NCI-H2196 treated with DMSO at 0.1 percent for 48 hours (cell line): ENCODE measurements around the gene CARD9.
"Not testable (repeated sequence)": the region's sequence is repeated elsewhere in the genome, so short reads cannot be mapped to it uniquely, and the experiment has no call there.

Experiments
- DNase-seq: peaks from one replicate; lab custom pipeline; 2025; ENCODE audit not compliant: unreplicated experiment; lab: John Stamatoyannopoulos, UW

CARD9 gene

DNA sequence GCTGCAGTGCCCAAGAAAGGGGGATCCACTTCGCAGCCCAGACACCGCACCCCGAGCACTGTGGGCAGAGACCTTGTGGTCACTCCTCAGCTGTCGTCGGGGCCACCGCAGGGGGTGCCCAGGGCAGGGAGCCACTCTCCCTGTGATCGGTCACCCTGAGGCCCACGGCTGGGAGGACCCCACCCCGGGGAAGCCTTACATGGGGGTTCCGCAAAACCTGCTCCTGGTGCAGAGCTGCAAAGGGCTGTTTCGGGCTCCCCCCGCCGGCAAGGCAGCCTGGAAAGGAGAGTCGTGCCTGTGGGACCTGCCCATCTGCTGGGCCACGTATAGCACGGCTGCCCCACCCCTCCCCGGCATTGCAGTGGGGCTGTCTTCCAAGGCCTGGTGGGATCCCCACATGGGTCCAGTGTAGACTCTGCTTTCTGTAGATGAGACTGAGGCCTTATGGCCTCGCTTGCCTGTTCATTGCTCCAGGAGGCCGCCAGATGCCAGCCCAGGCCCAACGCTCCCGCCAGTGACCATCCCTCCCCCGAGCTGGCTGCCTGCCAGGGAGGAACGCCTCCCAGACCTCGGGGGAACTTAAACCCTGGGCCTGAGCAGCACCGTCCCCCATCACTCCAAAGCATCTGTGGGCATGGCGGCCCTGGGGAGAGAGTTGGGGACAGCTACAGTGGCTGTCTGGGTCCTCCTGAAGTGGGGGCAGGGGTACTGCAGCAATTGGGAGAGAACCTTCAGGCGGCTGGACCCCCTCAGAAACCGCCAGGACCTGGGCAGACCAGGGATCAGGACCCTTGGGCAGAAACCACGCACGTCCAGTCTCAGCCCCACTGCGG is 8.3 kb downstream of the CARD9 start:
- no peak for DNase-seq

DNA sequence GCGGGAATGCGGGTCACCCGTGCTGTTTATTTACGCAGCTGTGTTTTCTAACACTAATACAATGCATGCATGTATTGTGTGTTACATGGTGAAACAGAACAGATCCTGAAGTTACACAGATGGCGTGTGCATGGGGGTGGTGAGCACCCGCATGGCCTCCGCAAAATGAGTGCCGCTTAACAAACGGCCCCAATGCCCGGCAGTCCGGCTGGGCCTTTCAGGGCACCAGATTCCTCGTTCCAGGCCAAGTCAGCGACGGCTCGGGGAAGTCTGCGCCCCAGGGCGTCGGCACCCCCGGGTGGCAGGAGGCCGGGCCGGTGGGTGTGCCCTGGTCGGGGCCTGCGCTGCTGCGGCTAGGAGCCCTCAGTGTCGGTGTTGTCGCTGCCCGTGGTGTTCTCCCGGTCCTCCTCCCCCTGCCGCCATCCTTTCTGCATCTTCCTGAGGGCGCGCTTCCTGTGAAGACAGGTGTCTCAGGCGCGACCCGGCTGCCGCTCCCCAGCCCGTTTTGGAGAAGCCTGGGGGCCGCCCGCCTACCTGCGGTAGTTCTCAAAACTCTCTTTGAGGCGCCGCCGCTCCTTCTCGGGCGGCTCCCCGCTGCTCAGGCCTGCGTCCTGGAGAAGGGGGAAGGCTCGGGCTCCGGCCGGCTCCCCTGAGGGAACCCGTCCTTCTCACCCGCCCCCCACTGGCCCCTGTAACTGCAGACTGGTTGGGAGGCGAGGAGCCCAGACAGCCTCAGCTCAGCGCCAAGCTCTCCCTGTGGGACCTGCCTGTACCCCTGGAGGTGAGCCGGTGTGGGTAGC is 9.3 kb downstream of the CARD9 start:
- DNase-seq: no peak

DNA sequence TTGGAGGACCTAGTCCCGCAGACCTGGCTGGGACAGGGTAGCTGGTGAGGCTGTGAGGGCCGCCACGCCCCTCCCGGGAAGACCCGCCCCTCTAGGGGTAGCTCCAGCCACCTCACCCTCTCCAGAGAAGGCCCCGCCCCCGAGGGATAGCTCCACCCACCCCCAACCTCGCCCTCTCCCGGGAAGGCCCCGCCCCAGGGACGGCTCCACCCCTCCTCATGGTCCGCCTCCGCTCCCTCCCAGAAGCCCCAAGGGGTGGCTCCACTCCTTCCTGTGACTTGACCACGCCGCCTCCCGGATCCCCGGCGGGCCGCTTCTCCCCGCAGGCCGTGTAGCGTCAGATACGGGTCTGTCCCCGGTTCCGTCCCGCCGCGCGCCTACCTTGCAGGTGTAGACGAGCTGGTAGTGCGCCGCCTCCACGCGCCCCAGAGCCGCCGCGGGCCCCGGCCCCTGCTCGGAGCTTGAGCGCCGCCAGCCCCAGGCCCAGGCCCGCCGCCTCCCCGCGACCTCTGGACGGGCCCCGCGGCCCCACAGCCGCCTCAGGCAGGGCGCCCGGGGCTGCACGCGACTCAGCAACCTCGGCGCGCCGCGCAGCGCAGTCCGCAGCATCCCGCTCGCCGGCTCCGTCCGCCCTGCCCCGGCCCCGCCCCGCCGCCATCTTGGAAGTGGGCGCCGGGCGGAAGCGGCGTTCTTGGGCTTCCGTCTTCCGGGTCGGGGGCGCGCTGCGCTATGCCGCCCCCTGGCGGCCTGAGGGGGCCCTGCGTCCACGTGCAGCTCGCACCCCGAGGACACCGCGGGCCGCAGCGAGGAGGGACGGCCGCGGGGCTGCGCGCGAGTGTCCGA is 10.1 kb downstream of the CARD9 start, which contains the start of gene DNLZ:
DNLZ (minus strand) TSS at position 639 of the 843 bp plus-strand sequence; CDS start at position 609, 30 bp downstream.
- peak; percentile 81 for DNase-seq

DNA sequence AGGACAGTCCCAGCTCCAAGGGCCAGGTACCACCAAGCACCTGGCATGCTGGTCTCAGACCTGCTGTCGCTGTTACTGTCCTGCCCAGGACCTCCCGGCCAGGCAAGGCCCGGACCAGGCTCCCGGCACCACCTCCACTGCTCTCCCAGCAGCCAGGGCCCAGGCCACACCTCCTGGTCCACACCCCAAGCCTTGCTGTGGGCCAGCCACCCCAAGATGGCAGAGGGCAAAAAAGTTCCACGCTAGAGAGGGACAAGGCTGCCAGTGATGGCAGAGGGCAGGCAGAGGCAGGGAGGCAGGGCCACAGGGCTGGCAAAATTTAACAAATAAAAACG is 11.1 kb downstream of the CARD9 start:
- no peak for DNase-seq

DNA sequence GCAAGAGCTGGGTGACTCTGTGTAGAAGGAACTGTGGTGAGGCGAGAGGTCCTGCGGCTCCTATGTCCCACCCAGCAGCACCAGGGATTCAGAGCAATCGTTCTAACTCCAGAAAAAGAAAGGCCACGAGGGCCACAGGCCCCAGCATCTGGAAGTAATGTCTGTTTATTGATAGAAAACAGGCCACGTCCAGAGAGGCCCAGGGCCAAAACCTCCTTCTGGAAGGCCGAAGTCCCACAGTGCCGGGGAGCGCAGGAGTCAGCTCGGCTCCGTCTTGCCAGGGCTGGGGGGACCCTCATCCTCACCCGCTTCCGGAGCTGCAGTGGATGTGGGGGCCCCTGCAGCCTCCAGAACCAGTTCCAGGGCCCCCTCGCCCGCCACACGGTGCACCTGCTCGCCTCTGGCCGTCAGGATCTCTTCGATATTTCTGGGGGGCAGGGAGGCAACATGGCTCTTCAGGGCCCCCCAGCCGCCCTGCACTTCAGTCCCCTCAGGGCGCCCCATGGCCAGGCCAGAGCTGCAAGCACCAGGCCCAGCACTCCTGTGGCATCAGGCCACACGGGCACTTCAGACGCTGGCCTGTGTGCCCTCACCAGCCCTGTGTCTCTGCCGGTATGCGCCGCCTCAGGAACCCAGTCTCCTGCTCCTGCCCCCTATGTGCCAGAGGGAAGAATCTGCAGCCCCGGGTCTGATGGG is 11.6 kb downstream of the CARD9 start:
- DNase-seq: no peak

DNA sequence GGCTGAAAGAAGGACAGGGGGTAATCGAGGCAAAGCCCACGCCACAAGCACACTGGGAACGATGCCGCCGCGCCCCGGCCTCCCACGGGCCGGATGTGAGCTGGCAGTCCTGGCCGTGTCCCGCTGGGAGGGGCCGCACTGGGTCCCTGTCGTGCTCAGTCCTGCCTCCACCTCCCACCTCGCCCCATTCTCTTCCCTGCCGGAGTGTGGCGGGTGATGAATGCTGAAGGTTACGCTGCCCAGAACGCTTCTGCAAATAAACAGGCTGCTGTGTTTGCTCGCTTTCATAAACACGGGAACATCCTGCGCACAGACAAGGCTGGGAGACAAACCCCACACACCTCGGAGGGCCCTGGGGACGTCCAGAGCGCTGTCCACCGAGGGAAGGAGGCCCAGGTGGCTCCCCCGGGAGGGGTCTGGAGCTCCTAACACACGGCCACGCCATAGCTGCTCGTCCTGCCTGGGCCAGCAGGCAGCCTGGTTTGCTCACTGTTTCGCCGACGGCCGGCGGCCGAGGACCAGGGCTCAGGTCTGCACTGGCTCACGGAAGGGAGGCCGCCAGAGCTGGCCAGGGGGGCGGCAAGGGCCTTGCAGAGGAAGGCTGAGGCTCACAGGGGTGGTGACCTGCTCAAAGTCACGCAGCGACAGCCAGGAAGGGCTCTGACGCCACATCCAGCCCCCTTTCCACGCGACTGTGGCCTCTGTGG is 12.3 kb downstream of the CARD9 start:
- no peak for DNase-seq

DNA sequence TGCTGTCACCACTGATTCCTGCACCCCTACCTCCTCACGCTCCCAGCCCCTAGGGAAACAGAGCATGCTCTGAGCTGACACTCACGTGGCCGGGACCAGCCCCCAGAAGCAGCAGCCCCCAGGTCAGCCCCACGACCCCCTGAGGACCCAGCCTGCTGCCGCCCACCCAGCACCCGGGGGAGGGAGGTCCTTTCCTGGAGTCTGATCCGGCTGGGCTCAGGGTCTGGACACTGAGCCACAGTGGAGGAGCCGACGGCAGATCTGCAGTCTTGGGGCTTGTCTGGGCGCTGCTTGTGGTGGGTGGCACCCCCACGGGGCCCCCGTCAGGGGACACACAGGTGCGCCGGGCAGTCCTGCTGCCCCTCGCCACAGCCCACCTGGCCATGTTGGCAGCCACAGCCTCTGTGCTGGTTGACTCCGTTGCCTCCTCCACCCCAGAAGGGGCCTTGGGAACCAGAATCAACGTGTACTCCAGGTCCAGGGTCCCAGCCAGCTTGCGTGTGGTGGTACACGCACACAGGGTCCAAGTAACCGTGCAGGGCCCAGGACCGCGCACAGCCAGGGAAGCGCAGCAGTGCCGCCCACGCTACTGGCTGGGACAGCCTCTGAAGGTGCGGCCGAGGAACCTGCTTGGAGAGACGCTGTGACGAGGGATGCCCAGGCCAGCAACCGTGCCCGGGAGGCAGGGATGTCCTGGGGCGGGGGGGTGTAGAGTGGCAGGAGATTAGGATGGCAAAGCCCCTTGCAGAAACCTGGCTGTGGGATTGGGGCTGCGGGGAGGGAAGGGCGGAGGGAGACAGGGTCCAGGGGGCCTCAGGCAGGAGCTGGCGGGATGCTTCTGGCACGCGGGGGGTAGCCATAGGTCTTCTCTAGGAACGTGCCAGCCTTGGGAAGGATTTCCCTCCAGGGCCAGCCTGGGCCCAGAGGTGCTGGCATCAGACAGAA is 13.4 kb downstream of the CARD9 start:
- DNase-seq: no peak

DNA sequence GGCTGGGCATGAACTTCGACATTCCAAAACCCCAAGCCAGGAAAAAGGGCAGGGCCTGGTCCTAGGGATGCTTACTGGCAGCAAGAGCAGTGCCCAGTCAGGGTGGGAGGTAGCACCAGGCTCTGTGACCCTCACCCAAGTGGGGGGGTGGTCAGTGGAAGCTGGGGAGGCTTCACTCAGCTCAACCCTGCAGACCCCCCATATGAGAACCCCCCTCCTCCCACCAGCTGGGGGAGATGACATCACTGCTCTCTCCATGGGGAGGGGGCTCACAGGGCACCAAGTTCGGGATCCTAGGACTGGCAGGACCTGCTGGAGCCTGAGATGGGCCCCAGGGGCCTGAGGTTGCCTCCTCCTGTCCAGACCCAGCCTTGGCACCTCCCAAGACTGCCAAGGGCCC is 14.6 kb downstream of the CARD9 start:
- DNase-seq: no peak

DNA sequence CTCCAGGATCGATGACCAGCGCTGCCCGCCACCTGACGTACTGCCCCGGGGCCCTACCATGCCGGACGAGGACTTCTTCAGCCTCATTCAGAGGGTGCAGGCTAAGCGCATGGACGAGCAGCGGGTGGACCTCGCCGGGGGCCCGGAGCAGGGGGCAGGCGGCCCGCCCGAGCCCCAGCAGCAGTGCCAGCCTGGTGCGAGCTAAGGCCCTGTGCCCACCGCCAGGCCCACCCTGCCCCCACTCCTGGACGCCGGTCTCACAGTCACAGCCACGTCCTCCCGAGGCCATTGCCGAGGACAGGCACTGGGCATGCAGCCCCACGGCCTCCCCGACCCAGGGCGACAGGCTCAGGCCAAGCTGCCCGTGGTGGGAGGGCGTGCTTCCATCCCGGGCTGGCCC is 15.5 kb downstream of the CARD9 start:
- DNase-seq: no peak

DNA sequence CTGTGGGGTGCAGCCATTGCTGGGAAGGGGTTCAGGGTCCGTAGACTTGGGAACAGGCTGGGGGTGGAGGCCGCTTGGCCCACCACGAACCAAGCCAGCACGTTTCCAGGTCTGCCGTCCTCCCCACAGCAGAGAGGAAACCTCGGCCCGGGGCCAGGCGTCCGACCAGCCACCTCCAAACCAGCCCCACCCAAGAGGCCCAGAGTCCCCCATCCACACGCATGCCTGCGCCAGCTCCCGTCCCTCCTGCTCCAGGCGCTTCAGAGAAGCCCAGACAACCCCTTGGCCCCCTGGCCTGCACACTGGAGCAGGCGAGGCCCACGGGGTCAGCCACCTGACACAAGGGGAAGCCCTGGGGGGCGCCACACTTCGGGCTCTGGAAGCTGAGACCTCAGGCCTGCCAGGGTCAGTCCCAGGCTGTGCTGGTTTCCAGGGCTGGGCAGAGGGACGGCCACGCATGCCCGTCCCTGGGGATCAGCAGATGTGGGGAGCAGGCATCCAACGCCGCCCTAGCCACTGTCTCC is 16.2 kb downstream of the CARD9 start:
- DNase-seq: no peak

DNA sequence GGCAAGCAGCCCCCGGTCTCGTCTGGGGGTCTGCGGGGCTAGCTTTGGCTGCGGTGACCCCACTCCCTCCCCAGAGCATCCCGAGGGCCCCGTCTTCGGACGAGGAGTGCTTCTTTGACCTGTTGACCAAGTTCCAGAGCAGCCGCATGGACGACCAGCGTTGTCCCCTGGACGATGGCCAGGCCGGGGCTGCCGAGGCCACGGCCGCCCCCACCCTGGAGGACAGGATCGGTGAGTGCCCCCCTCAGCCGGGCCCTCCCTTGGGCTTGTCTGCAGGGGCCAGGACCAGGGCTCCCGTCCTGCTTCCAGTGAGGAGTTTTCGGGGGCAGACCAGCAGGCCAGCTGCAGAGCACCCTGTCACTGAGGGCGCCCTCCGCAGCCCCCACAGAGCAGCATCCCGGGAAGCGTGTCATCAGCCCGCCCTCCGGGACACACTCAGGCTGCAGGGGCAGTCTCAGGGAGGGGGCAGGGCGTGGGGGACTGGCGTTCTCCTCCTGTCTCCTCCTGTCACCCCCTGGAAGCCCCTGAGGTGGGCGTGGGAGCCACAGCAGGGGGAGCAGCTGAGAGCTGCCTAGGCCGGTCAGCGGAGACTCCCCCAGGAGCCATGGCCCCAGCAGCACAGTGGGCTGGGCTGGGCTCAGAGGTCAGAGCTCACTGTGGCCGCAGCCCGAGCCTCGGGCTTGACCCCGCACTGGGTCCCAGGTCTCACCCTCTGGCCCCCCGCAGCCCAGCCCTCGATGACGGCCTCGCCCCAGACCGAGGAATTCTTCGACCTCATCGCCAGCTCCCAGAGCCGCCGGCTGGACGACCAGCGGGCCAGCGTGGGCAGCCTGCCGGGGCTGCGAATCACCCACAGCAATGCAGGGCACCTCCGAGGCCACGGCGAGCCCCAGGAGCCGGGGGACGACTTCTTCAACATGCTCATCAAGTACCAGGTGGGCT is 17.6 kb downstream of the CARD9 start:
- no peak for DNase-seq

DNA sequence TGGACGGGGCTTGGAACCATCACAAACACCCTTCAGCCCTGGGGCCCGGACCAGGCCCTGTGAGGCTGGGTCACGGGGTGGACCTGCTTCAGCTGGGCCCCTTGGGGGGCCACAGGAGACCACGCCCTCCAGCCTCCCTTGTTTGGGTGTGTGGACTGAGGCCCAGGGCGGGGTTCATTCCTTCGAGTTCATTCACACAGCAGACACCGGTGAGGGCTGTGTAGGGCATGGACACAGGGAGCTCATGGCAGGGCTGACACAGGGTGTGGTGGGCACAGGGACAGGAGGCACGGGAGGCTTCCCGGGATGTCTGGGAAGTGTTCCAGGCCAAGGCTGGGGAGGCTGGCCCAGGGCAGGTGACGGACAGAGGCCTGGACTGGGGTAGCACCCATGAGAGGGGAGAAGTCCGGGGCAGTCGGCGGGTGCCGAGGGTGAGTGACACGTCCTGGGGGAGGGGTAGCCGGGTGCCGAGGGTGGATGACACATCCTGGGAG is 18.8 kb downstream of the CARD9 start:
- DNase-seq: no peak

DNA sequence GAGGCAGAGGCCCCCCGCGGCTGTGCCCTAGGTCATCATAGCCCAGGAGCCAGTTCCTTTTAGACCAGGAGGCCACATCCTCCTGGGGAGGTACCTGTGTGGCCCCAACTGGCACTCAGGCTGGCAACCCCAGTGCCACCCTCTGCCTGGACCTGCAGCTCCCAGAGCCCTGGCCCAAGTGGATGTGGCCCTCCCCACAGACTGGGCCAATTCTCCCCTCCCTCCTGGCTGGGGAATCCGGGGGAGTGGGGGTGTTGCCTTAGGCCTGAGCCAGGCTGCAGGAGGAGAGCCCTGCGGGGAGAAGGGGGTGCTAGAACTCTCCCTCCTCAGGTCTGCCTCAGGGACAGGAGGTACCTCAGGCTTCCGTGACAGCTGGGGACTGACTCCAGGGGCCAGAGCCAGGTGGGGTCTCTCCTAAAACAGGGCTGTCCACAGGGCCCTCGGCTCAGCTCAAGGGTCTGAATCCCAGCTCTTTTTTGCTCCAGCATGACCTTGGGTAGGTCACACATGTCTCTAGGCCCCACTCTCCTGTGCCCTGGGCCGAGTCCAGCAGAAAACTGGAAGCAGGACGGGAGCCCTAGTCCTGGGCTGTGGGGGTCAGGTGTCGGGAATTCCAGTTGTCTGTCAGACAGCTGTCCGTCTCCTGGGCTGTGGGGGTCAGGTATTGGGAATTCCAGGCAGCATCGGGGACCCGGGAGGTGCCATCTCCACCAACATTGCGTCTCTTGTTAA is 19.5 kb downstream of the CARD9 start:
- no peak for DNase-seq

DNA sequence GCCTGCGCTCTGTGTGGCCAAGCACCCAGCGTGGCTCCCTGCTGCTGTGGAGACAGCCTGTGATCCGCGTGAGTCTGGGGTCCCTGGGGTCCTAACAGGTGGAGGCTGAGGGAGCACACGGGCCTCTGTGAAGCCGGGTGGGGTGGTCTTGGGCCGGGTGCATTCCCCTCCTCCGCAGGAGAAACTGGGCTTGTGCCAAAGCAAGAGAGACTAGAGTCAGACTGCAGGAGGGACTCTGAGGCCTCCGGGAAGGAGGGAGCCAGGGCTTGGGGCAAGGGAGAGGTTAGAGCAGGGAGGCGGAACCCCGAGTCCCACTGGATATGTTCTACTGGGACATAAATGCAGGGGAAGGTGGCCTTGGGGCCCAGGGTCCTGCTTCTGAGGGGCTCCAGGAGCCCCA is 20.4 kb downstream of the CARD9 start:
- no peak for DNase-seq

DNA sequence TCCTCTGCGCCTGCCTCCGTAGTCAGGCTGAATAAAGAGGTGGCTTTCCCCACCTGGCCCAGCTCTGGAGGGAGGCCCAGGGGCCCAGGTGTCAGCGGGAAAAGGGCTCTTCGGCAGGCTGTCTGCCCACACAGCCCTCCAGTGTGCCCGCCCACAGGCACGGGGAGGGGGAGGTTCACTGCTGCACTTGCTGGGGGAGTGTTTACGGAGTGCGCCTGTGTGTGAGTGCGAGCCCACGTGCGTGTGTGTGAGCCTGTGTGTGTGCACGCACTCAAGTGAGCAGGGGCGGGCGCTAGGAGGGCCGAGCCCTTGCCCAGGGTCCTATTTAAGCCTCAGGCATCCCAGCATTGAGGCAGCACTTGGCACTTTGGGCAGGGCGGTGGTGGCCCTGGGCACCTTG is 20.8 kb downstream of the CARD9 start:
- no peak for DNase-seq

DNA sequence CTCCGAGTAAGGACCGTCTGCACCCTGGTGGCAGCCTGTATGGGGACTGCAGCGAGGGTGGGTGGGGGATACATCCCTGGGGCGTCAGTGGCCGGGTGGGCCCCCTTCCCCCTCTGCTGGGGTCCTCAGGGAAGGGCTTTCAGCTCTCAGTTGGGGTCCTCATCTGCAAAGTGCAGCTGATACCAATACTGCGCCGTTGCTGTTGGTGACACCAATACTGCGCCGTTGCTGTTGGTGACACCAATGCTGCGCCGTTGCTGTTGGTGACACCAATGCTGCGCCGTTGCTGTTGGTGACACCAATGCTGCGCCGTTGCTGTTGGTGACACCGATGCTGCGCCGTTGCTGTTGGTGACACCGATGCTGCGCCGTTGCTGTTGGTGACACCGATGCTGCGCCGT is 21.6 kb downstream of the CARD9 start:
- not testable (repeated sequence) for DNase-seq

DNA sequence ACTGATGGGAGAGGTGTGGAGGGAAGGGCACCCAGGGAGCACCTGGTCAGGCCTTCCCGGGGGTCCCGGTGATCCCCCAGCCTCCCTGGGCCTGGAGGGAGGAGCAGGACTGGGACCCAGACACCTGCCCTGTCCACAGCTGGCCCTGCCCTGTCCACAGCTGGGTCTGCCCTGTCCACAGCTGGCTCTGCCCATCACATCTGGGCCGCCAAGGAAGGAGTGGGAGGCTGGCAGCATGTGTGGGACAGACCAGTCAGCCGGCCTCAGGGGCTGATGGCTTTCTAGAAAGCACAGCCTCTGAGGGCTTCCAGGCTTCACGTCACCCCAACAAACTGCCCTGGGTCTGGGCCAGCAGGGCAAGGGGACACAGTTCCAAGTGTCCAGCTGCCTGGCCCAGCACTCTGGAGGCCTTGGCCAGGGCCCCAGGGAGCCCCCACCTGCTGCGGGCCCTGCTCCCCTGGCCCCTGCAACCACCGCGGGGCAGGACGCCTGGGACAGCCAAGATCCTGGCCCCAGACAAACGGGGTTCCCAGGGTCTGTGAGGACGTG is 22.1 kb downstream of the CARD9 start:
- DNase-seq: no peak
